IMR-90 (cell line): ENCODE data around the gene MOG. TPM values are rescaled to one million over a fixed set of nuclear protein-coding genes. Genes with fewer than 3 reads are reported as not detected.

Experiments
- ATAC-seq: fragments of 200-7000 bp; cut with Tn5 transposase; 2 replicates; pipeline ENCODE4 v1.9.1; 2020; ENCODE audit warnings: low read depth, mild to moderate bottlenecking, moderate library complexity
- BruUV-seq: library from RNA; stranded (reverse); fragments of 400-500 nt; replicated peaks from 2 replicates; lab custom pipeline; 2021; lab: Mats Ljungman, UMichigan
- CTCF ChIA-PET: fragments of 300-600 bp; formaldehyde crosslinking; extraction: SDS; loops from one replicate; lab custom pipeline; 2021; ENCODE audit warnings: antibody characterized with exemption; lab: Yijun Ruan, JAX
- POLR2A ChIA-PET: fragments of 300-600 bp; sonication (Branson Sonifier 250); formaldehyde crosslinking; loops from one replicate; lab custom pipeline; 2022; ENCODE audit warnings: antibody characterized with exemption; ENCODE audit not compliant: unreplicated experiment; lab: Charles Lee
- DNase-seq: peaks from one replicate; pipeline ENCODE4 v3.0.0; 2013
- H2AFZ ChIP-seq: replicated peaks from 2 replicates; pipeline ENCODE3; 2013; ENCODE audit warnings: low read length, mild to moderate bottlenecking; ENCODE audit not compliant: poor library complexity
- H2AK5ac ChIP-seq: 2 replicates; pipeline ENCODE4 v1.6.1; 2013; ENCODE audit warnings: low read depth, low read length, inconsistent platforms
- H2AK9ac ChIP-seq: replicated peaks from 2 replicates; pipeline ENCODE3; 2013; ENCODE audit warnings: mild to moderate bottlenecking, low read depth, low read length, moderate library complexity; ENCODE audit not compliant: poor library complexity
- H2BK120ac ChIP-seq: 2 replicates; pipeline ENCODE4 v1.6.1; 2013; ENCODE audit warnings: low read depth, low read length, inconsistent platforms
- H2BK15ac ChIP-seq: 3 replicates; pipeline ENCODE4 v1.6.1; 2013; ENCODE audit warnings: low read depth, low read length, inconsistent platforms
- H2BK20ac ChIP-seq: 2 replicates; pipeline ENCODE4 v1.6.1; 2013; ENCODE audit warnings: low read depth, mild to moderate bottlenecking, inconsistent platforms, low read length, moderate library complexity
- H2BK5ac ChIP-seq: 2 replicates; pipeline ENCODE4 v1.6.1; 2013; ENCODE audit warnings: mild to moderate bottlenecking, low read depth, low read length, inconsistent platforms; ENCODE audit not compliant: poor library complexity, severe bottlenecking
- H3K14ac ChIP-seq: replicated peaks from 2 replicates; pipeline ENCODE4 v1.6.1; 2013; ENCODE audit warnings: low read depth, low read length, inconsistent platforms
- H3K18ac ChIP-seq: 2 replicates; pipeline ENCODE4 v1.6.1; 2013; ENCODE audit warnings: low read depth, low read length, control low read depth
- H3K23ac ChIP-seq: 2 replicates; pipeline ENCODE4 v1.6.1; 2013; ENCODE audit warnings: low read depth, low read length, inconsistent platforms
- H3K27ac ChIP-seq: 2 replicates; pipeline ENCODE4 v1.5.1; 2013; ENCODE audit warnings: mild to moderate bottlenecking, control low read depth, low read length; ENCODE audit not compliant: insufficient read depth
- H3K27me3 ChIP-seq: 2 replicates; pipeline ENCODE4 v1.6.1; 2013; ENCODE audit warnings: low read length; ENCODE audit not compliant: control insufficient read depth, insufficient read depth
- H3K36me3 ChIP-seq: 2 replicates; pipeline ENCODE4 v1.6.1; 2013; ENCODE audit warnings: low read length, mixed read lengths; ENCODE audit not compliant: control insufficient read depth, insufficient read depth
- H3K4ac ChIP-seq: 2 replicates; pipeline ENCODE4 v1.6.1; 2013; ENCODE audit warnings: low read depth, low read length, inconsistent platforms
- H3K4me1 ChIP-seq: 2 replicates; pipeline ENCODE4 v1.6.1; 2013; ENCODE audit warnings: low read length, mixed read lengths; ENCODE audit not compliant: control insufficient read depth, insufficient read depth
- H3K4me2 ChIP-seq: 2 replicates; pipeline ENCODE4 v1.6.1; 2013; ENCODE audit warnings: low read depth, mild to moderate bottlenecking, control low read depth, low read length, moderate library complexity
- H3K4me3 ChIP-seq: 2 replicates; pipeline ENCODE4 v1.5.1; 2013; ENCODE audit warnings: low read depth, mild to moderate bottlenecking, control low read depth, low read length, moderate library complexity; ENCODE audit not compliant: insufficient read depth
- H3K56ac ChIP-seq: 2 replicates; pipeline ENCODE4 v1.6.1; 2013; ENCODE audit warnings: low read length, inconsistent platforms; ENCODE audit not compliant: insufficient read depth; ENCODE audit errors: extremely low read depth
- H3K79me1 ChIP-seq, 2 experiments: 2 replicates each; pipeline ENCODE4 v1.6.1; 2013; ENCODE audit warnings: low read length in 2 of 2, inconsistent platforms in 1 of 2, low read depth in 1 of 2
- H3K9ac ChIP-seq: 2 replicates; pipeline ENCODE4 v1.6.1; 2013; ENCODE audit warnings: low read depth, low read length, control low read depth
- H3K9me1 ChIP-seq: 2 replicates; pipeline ENCODE4 v1.6.1; 2013; ENCODE audit warnings: low read length, inconsistent platforms; ENCODE audit not compliant: insufficient read depth
- H3K9me3 ChIP-seq: 2 replicates; pipeline ENCODE4 v1.6.1; 2013; ENCODE audit warnings: low read length; ENCODE audit not compliant: control insufficient read depth, insufficient read depth
- H4K20me1 ChIP-seq: 2 replicates; pipeline ENCODE4 v1.6.1; 2013; ENCODE audit warnings: low read length, inconsistent platforms; ENCODE audit not compliant: insufficient read depth
- H4K5ac ChIP-seq: 2 replicates; pipeline ENCODE4 v1.6.1; 2013; ENCODE audit warnings: mild to moderate bottlenecking, low read depth, low read length, control low read depth
- H4K8ac ChIP-seq, 2 experiments: 2 replicates each; pipeline ENCODE4 v1.6.1; 2013; ENCODE audit warnings: low read depth in 2 of 2, low read length in 2 of 2, control low read depth in 1 of 2, inconsistent platforms in 1 of 2
- H4K91ac ChIP-seq: 2 replicates; pipeline ENCODE4 v1.6.1; 2013; ENCODE audit warnings: low read depth, low read length, inconsistent platforms; ENCODE audit not compliant: insufficient read depth
- BHLHE40 ChIP-seq: fragments of 150-350 bp; IDR thresholded peaks from 2 replicates; pipeline ENCODE4 v1.6.1; 2016; ENCODE audit warnings: mild to moderate bottlenecking, low read depth, low read length
- CEBPB ChIP-seq: IDR thresholded peaks from 2 replicates; pipeline ENCODE4 v1.6.1; 2012; ENCODE audit warnings: low read depth, low read length, improper control_type of control experiment
- CHD1 ChIP-seq: IDR thresholded peaks from 2 replicates; pipeline ENCODE4 v1.6.1; 2012; ENCODE audit warnings: low read depth, low read length, improper control_type of control experiment
- ELK1 ChIP-seq: fragments of 150-350 bp; IDR thresholded peaks from 2 replicates; pipeline ENCODE4 v1.6.1; 2016; ENCODE audit warnings: low read depth, mild to moderate bottlenecking, low read length, moderate library complexity, borderline replicate concordance
- FOS ChIP-seq: fragments of 150-350 bp; IDR thresholded peaks from 2 replicates; pipeline ENCODE4 v1.6.1; 2016; ENCODE audit warnings: low read depth, low read length
- MAFK ChIP-seq: IDR thresholded peaks from 2 replicates; pipeline ENCODE4 v1.6.1; 2012; ENCODE audit warnings: low read depth, low read length, improper control_type of control experiment
- MXI1 ChIP-seq: IDR thresholded peaks from 2 replicates; pipeline ENCODE4 v1.6.1; 2012; ENCODE audit warnings: low read depth, mild to moderate bottlenecking, low read length, moderate library complexity, borderline replicate concordance
- NFE2L2 ChIP-seq: fragments of 150-350 bp; IDR thresholded peaks from 2 replicates; pipeline ENCODE4 v1.6.1; 2016; ENCODE audit warnings: low read depth, mild to moderate bottlenecking, low read length
- POLR2A ChIP-seq: IDR thresholded peaks from 2 replicates; pipeline ENCODE4 v1.6.1; 2012; ENCODE audit warnings: mild to moderate bottlenecking, low read depth, low read length
- RFX5 ChIP-seq: IDR thresholded peaks from 2 replicates; pipeline ENCODE4 v1.8.0; 2012; ENCODE audit warnings: low read depth, mild to moderate bottlenecking, low read length, moderate library complexity
- SMC3 ChIP-seq: fragments of 150-350 bp; IDR thresholded peaks from 2 replicates; pipeline ENCODE4 v1.6.1; 2016; ENCODE audit warnings: low read depth, mild to moderate bottlenecking, antibody characterized with exemption, low read length, moderate library complexity
- USF2 ChIP-seq: fragments of 150-350 bp; IDR thresholded peaks from 2 replicates; pipeline ENCODE4 v1.6.1; 2017; ENCODE audit warnings: mild to moderate bottlenecking, antibody characterized with exemption, low read length, low read depth
- WGBS, 2 experiments: methylation state at CpG; one replicate each; pipeline versions ENCODE4 v1.1.5 to v1.1.7; 2013; ENCODE audit warnings: missing lambda C conversion rate in 2 of 2; ENCODE audit not compliant: insufficient read length in 1 of 2; ENCODE audit errors: extremely low coverage in 2 of 2; 5-methylcytosine and 5-hydroxymethylcytosine counted together
- dilution Hi-C: fragments of 300-500 bp; cut with HindIII; formaldehyde crosslinking; loops from one replicate; pipeline ENCODE4 v1.14.3; 2018; ENCODE audit warnings: low sequenced_read_pairs; ENCODE audit not compliant: unreplicated experiment
- in situ Hi-C: fragments of 300-500 bp; cut with MboI; formaldehyde crosslinking; loops from 3 replicates; pipeline ENCODE4 v1.14.3; 2019; ENCODE audit warnings: low sequenced_read_pairs, inconsistent platforms, mixed read lengths
- intact Hi-C: fragments of 100-400 bp; cut with micrococcal nuclease; formaldehyde crosslinking; loops from 2 replicates; pipeline ENCODE4 v1.10.0; 2022
- polyA plus RNA-seq, 3 experiments: library from polyadenylated mRNA; depleted of rRNA; stranded (reverse); fragments of >200 nt; gene quantifications; 2 replicates each; pipeline ENCODE4 v1.2.3, GENCODE V29; 2012; ENCODE audit warnings: low replicate concordance in 1 of 3
- total RNA-seq: library from RNA; depleted of rRNA; stranded (reverse); fragments of >200 nt; gene quantifications from 2 replicates; pipeline ENCODE4 v1.2.3, GENCODE V29; 2012

The MOG gene
- total and polyA plus RNA-seq, 2 of the 4 experiments (the other 2 are of a cell fraction), result not detected

GRCh38 chr6:29610540-29610939, 46.4 kb upstream of the MOG start:
- peaks cover 2% of the 10 kb centered on the region; the same call in 1 of the 2 replicates for H4K20me1 ChIP-seq
- peaks cover 62% of the 10 kb centered on the region for H3K36me3 ChIP-seq
- no peak overlapping the region for H3K23ac ChIP-seq
- H3K56ac ChIP-seq, result no peak overlapping the region
- no peak overlapping the region for H2BK20ac ChIP-seq
- H2BK15ac ChIP-seq, result no peak overlapping the region
- POLR2A ChIA-PET, result no interaction called here
- 88% methylated on average over 2 of the region's 4 CpGs; no CpG with 5 or more reads in 1 of the 2 experiments for WGBS, 2 experiments
- in situ Hi-C loops (no loop called here), intact Hi-C loops (no loop called here), dilution Hi-C loops (no loop called here)
- ATAC-seq (no peak), DNase-seq (no peak)
- H3K27ac ChIP-seq, result no peak overlapping the region
- no peak overlapping the region for H3K18ac ChIP-seq
- no TSS peak for BruUV-seq
- H4K91ac ChIP-seq, result no peak overlapping the region
- H3K9ac ChIP-seq, result no peak overlapping the region
- TF ChIP-seq ELK1, result no peak
- TF ChIP-seq NFE2L2, result no peak
- TF ChIP-seq BHLHE40, result no peak
- no peak for TF ChIP-seq RFX5
- no peak for TF ChIP-seq CHD1
- TF ChIP-seq USF2, result no peak
- no peak for TF ChIP-seq CEBPB
- no peak for TF ChIP-seq POLR2A
- TF ChIP-seq SMC3, result no peak
- no peak for TF ChIP-seq MXI1
- TF ChIP-seq FOS, result no peak
- no peak for TF ChIP-seq MAFK
- H3K4ac ChIP-seq, result no peak overlapping the region
- CTCF ChIA-PET, result no interaction called here
- H3K27me3 ChIP-seq, result no peaks in the 10 kb centered on the region
- no peak overlapping the region for H2AK9ac ChIP-seq
- no peak overlapping the region for H3K4me3 ChIP-seq
- no peaks in the 10 kb centered on the region; a peak in 1 of 4 replicates for H3K79me1 ChIP-seq
- peaks cover 8% of the 10 kb centered on the region; the same call in 1 of the 2 replicates for H3K9me1 ChIP-seq
- no peaks in the 10 kb centered on the region for H3K9me3 ChIP-seq
- H2BK5ac ChIP-seq, result no peak overlapping the region
- no peak overlapping the region for H2AFZ ChIP-seq
- H4K5ac ChIP-seq, result no peak overlapping the region
- no peak overlapping the region for H3K14ac ChIP-seq
- H3K4me2 ChIP-seq, result no peak overlapping the region
- H4K8ac ChIP-seq, result no peak overlapping the region
- H2AK5ac ChIP-seq, result no peak overlapping the region
- no peak overlapping the region for H2BK120ac ChIP-seq
- no peaks in the 10 kb centered on the region for H3K4me1 ChIP-seq
